Activated CD4-positive, alpha-beta T cell treated with anti-CD3 and anti-CD28 coated beads for 36 hours (primary cell): ENCODE data around the gene GYS1. TPM values are rescaled to one million over a fixed set of nuclear protein-coding genes. Genes with fewer than 3 reads are reported as not detected.

Source experiments
- ATAC-seq: fragments of 200-7000 bp; cut with Tn5 transposase; one replicate; pipeline ENCODE4 v1.10.0; 2021; ENCODE audit warnings: mild to moderate bottlenecking, moderate library complexity
- CTCF ChIA-PET: fragments of 350-600 bp; sonication (Branson Sonifier 250); formaldehyde crosslinking; loops from one replicate; lab custom pipeline; 2021; ENCODE audit warnings: antibody characterized with exemption; lab: Charles Lee
- POLR2A ChIA-PET: fragments of 350-600 bp; sonication (Branson Sonifier 250); formaldehyde crosslinking; loops from one replicate; lab custom pipeline; 2021; ENCODE audit warnings: antibody characterized with exemption, inconsistent platforms; lab: Charles Lee
- DNase-seq: peaks from one replicate; pipeline ENCODE4 v3.0.0-alpha.2; 2020
- H3K27ac Mint-ChIP-seq: one replicate; pipeline ENCODE4 v1.8.0; 2021; ENCODE audit warnings: mixed read lengths
- H3K27me3 Mint-ChIP-seq: one replicate; pipeline ENCODE4 v1.8.0; 2021; ENCODE audit warnings: mixed read lengths
- H3K36me3 Mint-ChIP-seq: one replicate; pipeline ENCODE4 v1.8.0; 2021; ENCODE audit warnings: low read depth, mixed read lengths
- H3K4me1 Mint-ChIP-seq: one replicate; pipeline ENCODE4 v1.8.0; 2021; ENCODE audit warnings: mixed read lengths
- H3K4me3 Mint-ChIP-seq: one replicate; pipeline ENCODE4 v1.8.0; 2021; ENCODE audit warnings: mild to moderate bottlenecking, moderate library complexity, mixed read lengths
- H3K9me3 Mint-ChIP-seq: one replicate; pipeline ENCODE4 v1.8.0; 2021; ENCODE audit warnings: low read depth, mixed read lengths
- intact Hi-C, 2 experiments: fragments of 100-400 bp; cut with DNase I in 1 of 2; cut with micrococcal nuclease in 1 of 2; formaldehyde crosslinking; loops; one replicate each; pipeline versions ENCODE4 v1.14.2 to v1.15.1; 2022 to 2024; cut with DNase I, micrococcal nuclease
- total RNA-seq, 2 experiments: library from RNA; stranded (reverse); gene quantifications; one replicate each; pipeline ENCODE4 v1.2.3, GENCODE V29; 2021

The GYS1 gene
- total RNA-seq, 2 experiments from 2014 or later, result 80.2 to 102 TPM

DNA sequence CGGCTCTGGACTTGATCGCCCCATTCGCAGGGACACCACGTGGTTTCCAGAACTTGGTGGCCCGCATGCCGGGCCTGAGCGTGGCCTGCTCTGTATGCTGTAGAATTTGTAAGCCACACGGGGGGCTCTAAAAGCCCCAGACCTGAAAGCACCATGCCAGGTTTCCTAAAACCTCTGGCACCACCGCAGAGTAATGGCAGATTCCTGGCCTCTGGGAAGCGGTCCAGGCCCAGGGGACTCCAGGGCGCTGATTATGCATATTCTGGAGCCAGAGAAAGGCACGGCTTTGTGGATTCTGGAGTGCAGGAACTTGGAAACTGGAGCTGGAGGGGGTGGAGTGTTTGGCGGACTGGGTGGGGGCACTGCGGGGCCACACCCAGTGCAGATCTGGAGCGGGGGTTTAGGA lies 24.3 kb downstream of the GYS1 start:
- DNase-seq (no peak), ATAC-seq (no peak)
- Mint-ChIP-seq H3K4me3 (no peak overlapping the region), H3K36me3 (peaks cover 52% of the 10 kb centered on the region), H3K4me1 (peaks cover 28% of the 10 kb centered on the region), H3K27ac (no peak overlapping the region), H3K9me3 (peaks cover 3% of the 10 kb centered on the region), H3K27me3 (no peaks in the 10 kb centered on the region)
- CTCF ChIA-PET, result no interaction called here
- POLR2A ChIA-PET, result no interaction called here
- intact Hi-C loops, result loop anchor here (5.0 to 10.0 kb wide), 4 partner anchors 37 to 474 kb away; partner anchors contain the start of genes DBP (in 2 of the 2) and DHDH (in 1 of the 2)

DNA sequence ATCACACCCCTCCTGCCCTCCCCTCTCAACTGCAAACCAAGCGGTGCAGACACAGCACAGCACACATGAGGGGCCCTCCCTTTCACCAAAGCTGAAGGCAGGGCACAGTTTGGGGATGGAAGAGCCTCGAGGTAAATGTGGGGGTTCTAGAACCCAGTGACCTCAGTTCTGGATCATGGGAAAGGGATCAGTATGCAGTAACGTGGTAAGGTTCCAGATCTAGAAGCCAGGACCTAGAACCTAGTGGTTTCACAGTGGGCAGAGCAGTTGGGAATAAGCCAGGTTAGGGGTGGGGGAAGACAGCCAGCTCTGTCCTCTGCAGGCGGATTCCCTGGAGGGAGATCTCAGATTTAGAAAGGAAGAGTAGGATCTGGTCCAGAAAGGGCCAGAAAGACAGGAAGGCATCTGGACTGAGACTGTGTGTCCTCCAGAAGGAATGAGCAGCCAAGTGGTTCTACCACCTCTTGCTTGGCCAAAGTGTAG lies 24.9 kb downstream of the GYS1 start:
- intact Hi-C loops, result loop anchor here (5.0 to 10.0 kb wide), 4 partner anchors 36 to 473 kb away; partner anchors contain the start of genes DBP (in 2 of the 2) and DHDH (in 1 of the 2)
- POLR2A ChIA-PET, result interaction anchor here (1.2 kb wide), 1 partner anchor 173 kb away, joined by 3 read pairs; no protein-coding TSS in a partner anchor
- H3K9me3 Mint-ChIP-seq, result peaks cover 3% of the 10 kb centered on the region
- CTCF ChIA-PET, result interaction anchor here (0.6 to 1.2 kb wide), 3 partner anchors 16 to 51 kb away, joined by 3 to 5 read pairs (median 3); partner anchors contain the start of genes GYS1 and RUVBL2
- H3K4me3 Mint-ChIP-seq, result no peak overlapping the region
- no peak for DNase-seq
- peaks cover 52% of the 10 kb centered on the region for H3K36me3 Mint-ChIP-seq
- no peak for ATAC-seq
- peaks cover 34% of the 10 kb centered on the region for H3K4me1 Mint-ChIP-seq
- no peak overlapping the region for H3K27ac Mint-ChIP-seq
- H3K27me3 Mint-ChIP-seq, result no peaks in the 10 kb centered on the region

- ChIA-PET POLR2A (interaction anchor here (0.6 to 1.2 kb wide), 3 partner anchors 8 to 172 kb away, joined by 3 to 7 read pairs (median 5); partner anchors contain the start of gene NUCB1), CTCF (interaction anchor here (0.6 to 2.4 kb wide), 7 partner anchors 16 to 158 kb away, joined by 3 to 12 read pairs (median 3); partner anchors contain the start of genes GYS1 and RUVBL2)
- H3K27me3 Mint-ChIP-seq, result no peaks in the 10 kb centered on the region
- H3K4me3 Mint-ChIP-seq, result peak overlapping the region; percentile 86
- H3K36me3 Mint-ChIP-seq, result peaks cover 49% of the 10 kb centered on the region
- ATAC-seq (no peak), DNase-seq (no peak)
- H3K27ac Mint-ChIP-seq, result no peak overlapping the region
- intact Hi-C loops, result loop anchor here (5.0 to 10.0 kb wide), 4 partner anchors 35 to 473 kb away; partner anchors contain the start of genes DBP (in 2 of the 2) and DHDH (in 1 of the 2)
- peaks cover 3% of the 10 kb centered on the region for H3K9me3 Mint-ChIP-seq
- peaks cover 41% of the 10 kb centered on the region for H3K4me1 Mint-ChIP-seq
Observed at GRCh38 chr19:48967346-48968178, 25.5 kb downstream of the GYS1 start.

- ChIA-PET CTCF (interaction anchor here (0.6 to 2.4 kb wide), 9 partner anchors 12 to 157 kb away, joined by 3 to 12 read pairs (median 4); partner anchors contain the start of genes GYS1 and RUVBL2), POLR2A (interaction anchor here (0.8 to 1.0 kb wide), 2 partner anchors 13 to 66 kb away, joined by 4 to 5 read pairs; partner anchors contain the start of genes BAX and NUCB1)
- intact Hi-C loops, result loop anchor here (5.0 to 10.0 kb wide), 4 partner anchors 34 to 472 kb away; partner anchors contain the start of genes DBP (in 2 of the 2) and DHDH (in 1 of the 2)
- Mint-ChIP-seq H3K4me3 (peak overlapping the region; percentile 86), H3K27me3 (no peaks in the 10 kb centered on the region), H3K4me1 (peaks cover 49% of the 10 kb centered on the region), H3K9me3 (peaks cover 3% of the 10 kb centered on the region), H3K27ac (peak overlapping the region; percentile 90), H3K36me3 (peaks cover 51% of the 10 kb centered on the region)
- ATAC-seq (no peak), DNase-seq (no peak)
Observed at GRCh38 chr19:48966541-48967345, 26.4 kb downstream of the GYS1 start.

DNA sequence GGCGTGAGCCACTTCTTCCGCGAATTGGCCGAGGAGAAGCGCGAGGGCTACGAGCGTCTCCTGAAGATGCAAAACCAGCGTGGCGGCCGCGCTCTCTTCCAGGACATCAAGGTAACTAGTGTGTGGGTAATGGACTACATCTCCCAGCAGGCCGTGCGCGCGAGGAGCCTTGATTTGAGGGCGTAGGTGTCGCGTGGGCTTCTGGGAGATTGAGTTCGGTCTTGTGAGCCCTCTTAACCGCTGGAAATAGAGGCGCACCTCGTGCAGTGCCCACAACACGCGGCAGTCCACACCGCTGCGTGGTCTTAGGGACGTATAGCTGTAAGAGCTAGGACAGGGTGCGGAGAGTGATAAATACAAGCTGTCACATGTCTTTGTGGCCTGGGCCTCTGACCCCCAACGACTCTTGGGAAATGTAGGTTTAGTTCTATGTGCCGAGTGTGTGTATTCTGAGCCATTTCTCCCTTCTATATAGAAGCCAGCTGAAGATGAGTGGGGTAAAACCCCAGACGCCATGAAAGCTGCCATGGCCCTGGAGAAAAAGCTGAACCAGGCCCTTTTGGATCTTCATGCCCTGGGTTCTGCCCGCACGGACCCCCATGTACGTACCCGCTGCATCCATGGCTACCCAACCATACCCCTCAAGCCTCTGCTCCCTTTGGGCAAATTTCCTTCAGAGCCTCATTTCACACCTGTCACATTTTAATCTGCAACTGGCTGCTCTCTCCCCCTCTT lies 27.1 kb downstream of the GYS1 start:
- Mint-ChIP-seq H3K4me3 (peak overlapping the region; percentile 86), H3K4me1 (peaks cover 52% of the 10 kb centered on the region)

GRCh38 chr19:48965040-48965805 lies 27.9 kb downstream of the GYS1 start, which contains the start of gene FTL:
FTL (plus strand) TSS chr19:48965309; CDS start chr19:48965508, 199 bp downstream.
- ATAC-seq, result peak; percentile 79
- Mint-ChIP-seq H3K9me3 (peaks cover 3% of the 10 kb centered on the region), H3K4me1 (peaks cover 53% of the 10 kb centered on the region)

More for the DNA sequence above, 27.1 kb downstream of the GYS1 start:
- CTCF ChIA-PET, result interaction anchor here (0.6 to 2.4 kb wide), 6 partner anchors 13 to 121 kb away, joined by 3 to 12 read pairs (median 4); partner anchors contain the start of genes GYS1 and RUVBL2
- Mint-ChIP-seq H3K9me3 (peaks cover 3% of the 10 kb centered on the region), H3K27me3 (no peaks in the 10 kb centered on the region), H3K36me3 (peaks cover 55% of the 10 kb centered on the region), H3K27ac (peak overlapping the region; percentile 90)
- ATAC-seq (peak; percentile 54), DNase-seq (peak; percentile 95)
- POLR2A ChIA-PET, result interaction anchor here (0.8 kb wide), 1 partner anchor 12 kb away, joined by 4 read pairs; the partner anchor contains the start of gene BAX
- intact Hi-C loops, result loop anchor here (1.0 to 10.0 kb wide), 16 partner anchors 12 to 497 kb away; partner anchors contain the start of genes DBP (in 2 of the 2), DHDH (in 2 of the 2), GYS1 (in 2 of the 2) and NUCB1 (in 2 of the 2)

DNA sequence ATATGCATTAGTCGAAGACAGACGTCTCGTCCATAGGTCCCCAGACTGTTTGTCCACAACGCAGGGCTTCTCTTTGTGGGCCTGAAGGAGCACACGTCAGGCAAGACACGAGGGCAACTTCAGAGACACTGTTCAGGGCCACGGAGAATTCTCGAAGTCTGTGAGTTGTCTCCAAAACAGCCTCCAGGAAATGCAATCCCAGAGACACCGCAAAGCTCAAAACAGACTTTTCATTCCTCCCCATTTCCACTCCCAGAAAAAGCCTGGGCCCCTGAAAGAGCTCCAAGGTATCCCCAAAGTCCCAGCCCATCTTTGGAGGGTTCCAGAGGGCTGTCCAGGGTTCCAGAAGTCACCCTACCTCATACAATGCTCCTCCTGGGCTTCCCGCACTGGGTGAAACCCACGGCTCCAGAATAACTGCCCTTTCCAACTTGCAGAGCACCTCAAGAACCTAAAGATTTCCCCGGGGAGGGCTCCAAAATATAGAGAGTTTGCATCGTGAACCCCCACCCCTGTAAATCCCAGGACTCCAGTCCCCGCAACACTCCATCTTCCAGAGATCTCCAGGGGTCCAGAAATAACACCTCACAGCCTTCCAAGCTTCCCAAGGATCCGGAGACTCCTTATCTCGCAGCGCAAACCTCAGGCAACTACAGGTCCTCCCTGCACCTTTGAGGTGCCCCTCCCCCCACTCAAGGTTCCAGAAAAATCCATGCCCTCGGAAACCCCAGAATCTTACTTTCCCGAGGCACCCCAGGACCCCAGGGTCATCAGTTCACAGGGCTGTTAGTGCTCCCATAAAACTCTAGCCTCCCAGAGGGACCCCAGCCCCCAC lies 28.7 kb downstream of the GYS1 start:
- peaks cover 57% of the 10 kb centered on the region for H3K4me1 Mint-ChIP-seq
- peak overlapping the region; percentile 90 for H3K27ac Mint-ChIP-seq
- H3K36me3 Mint-ChIP-seq, result peaks cover 50% of the 10 kb centered on the region

More at GRCh38 chr19:48965040-48965805, 27.9 kb downstream of the GYS1 start, which contains the start of gene FTL:
- H3K27me3 Mint-ChIP-seq, result no peaks in the 10 kb centered on the region
- H3K36me3 Mint-ChIP-seq, result peaks cover 55% of the 10 kb centered on the region
- peak within 1 kb of the TSS; percentile 86 for H3K4me3 Mint-ChIP-seq
- POLR2A ChIA-PET, result interaction anchor here (0.6 kb wide), 1 partner anchor 36 kb away, joined by 4 read pairs; no protein-coding TSS in a partner anchor
- intact Hi-C loops, result loop anchor here (1.0 to 10.0 kb wide), 16 partner anchors 11 to 496 kb away; partner anchors contain the start of genes DBP (in 2 of the 2), DHDH (in 2 of the 2), GYS1 (in 2 of the 2) and NUCB1 (in 2 of the 2)
- DNase-seq, result peak; percentile 95
- H3K27ac Mint-ChIP-seq, result peak within 1 kb of the TSS; percentile 90
- CTCF ChIA-PET, result interaction anchor here (0.7 to 2.4 kb wide), 4 partner anchors 10 to 154 kb away, joined by 3 to 12 read pairs (median 8); partner anchors contain the start of genes BAX, BCAT2, GYS1 and RUVBL2

More for the DNA sequence above, 28.7 kb downstream of the GYS1 start:
- ATAC-seq, result no peak
- DNase-seq, result no peak
- peak overlapping the region; percentile 86 for H3K4me3 Mint-ChIP-seq
- ChIA-PET POLR2A (interaction anchor here (0.6 to 1.1 kb wide), 4 partner anchors 10 to 53 kb away, joined by 4 to 12 read pairs (median 7); partner anchors contain the start of genes BAX, GYS1 and RUVBL2), CTCF (interaction anchor here (0.7 to 2.0 kb wide), 4 partner anchors 9 to 153 kb away, joined by 3 to 11 read pairs (median 5); partner anchors contain the start of genes BAX, BCAT2, GYS1 and RUVBL2)
- H3K9me3 Mint-ChIP-seq, result peaks cover 3% of the 10 kb centered on the region
- H3K27me3 Mint-ChIP-seq, result no peaks in the 10 kb centered on the region
- intact Hi-C loops, result loop anchor here (1.0 to 10.0 kb wide), 16 partner anchors 10 to 495 kb away; partner anchors contain the start of genes DBP (in 2 of the 2), DHDH (in 2 of the 2), GYS1 (in 2 of the 2) and NUCB1 (in 2 of the 2)
